Measurements from ENCODE around the gene PTPRN2.

PTPRN2 gene

DNA sequence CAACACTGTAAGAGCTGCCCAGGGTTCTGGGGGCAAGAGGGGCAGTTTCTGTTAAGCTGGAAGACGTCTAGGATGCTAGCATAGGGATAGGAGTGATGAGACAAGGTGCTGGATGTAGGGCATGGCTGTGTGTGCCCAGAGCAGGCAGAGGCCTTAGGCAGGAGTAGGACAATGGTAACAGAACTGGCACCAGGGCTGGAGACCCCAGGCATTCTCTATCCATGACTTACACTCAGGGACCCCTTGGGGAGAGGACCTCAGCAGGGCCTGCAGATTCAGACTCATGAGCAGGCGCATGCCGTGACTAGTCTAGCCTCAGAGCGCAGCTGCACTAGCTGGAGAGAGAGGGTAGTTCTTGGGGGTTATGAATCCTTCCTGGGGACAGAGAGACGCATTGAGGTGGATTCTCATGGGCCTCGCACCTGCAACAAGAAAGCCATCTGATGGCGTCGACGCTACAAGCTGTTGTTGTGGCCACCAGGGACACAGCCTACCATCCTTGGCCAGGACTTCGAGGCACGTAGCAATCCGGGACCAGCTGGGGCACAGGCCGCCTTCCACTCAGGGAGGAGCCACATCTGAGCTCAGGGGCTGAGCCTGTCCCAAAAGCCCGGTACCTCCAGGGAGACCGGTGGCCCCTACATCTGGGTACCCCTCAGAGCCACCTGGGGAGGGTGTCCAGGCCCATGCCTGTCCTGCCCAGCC, 474.1 kb downstream of the PTPRN2 start:
- no peak for DNase-seq (ENCODE audit: low spot score)

DNA sequence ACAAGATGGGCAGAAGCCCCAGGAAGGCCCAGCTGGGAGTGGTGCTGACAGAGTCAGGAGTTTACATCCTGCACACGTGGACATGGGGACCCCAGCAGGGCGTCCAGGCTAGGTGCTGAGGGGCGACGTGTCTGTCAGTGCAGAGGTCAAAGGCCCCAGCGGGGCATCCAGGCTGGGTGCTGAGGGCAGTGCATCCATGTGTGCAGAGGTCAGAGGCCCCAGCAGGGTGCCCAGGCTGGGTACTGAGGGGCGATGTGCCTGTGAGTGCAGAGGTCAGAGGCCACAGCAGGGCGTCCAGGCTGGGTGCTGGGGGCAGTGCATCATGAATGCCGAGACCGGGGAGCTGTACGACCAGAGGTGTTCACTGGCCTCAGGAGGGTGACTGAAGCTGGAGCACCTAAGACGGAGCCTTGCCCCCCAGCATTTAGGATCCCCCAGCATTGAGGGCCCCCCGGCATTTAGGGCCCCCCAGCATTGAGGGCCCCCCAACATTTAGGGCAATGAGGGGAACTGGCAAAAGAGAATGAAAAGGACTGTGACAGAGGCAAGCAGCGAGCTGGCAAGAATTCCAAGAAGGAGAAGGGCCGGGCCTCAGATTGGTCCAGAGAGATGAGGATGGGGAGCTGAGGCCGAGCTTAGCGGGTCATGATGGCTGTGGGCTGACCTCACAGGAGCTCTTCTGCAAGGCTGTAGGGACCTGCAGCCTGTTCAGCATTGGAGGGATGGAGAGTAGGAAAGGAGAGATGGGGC, 474.9 kb downstream of the PTPRN2 start:
- no peak for DNase-seq (ENCODE audit: low spot score)

DNA sequence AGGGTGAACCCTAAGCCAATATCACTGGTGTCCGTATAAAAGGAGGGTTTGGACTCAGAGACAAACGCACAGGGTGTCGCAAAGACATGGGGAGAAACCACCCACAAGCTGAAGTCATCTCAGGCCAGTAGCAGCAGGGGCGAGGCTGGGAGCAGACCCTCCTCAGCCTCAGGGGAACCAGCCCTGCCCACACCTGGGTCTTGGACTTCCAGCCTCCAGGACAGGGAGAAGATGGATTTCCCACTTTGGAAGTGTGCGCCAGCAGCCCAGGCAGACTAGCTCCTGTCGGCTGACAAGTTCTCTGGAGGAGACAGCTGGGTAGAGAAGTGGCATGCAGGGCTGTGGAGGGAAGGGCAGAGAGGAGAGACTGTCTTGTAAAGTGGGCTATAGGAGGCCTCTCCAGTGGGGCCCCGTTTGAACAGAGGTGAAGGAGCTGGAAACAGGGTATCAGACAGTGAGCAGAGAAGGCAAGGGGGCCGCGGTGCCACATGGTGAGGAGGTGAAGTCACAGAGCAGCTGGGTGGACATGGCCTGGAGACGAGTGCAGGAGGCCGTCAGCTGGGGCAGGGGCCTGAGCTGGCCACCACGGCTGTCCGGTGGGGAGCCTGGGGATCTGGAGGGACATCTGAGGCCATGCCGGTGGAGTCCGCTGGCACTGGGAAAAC, 475.6 kb downstream of the PTPRN2 start:
- DNase-seq (ENCODE audit: low spot score) = no peak

DNA sequence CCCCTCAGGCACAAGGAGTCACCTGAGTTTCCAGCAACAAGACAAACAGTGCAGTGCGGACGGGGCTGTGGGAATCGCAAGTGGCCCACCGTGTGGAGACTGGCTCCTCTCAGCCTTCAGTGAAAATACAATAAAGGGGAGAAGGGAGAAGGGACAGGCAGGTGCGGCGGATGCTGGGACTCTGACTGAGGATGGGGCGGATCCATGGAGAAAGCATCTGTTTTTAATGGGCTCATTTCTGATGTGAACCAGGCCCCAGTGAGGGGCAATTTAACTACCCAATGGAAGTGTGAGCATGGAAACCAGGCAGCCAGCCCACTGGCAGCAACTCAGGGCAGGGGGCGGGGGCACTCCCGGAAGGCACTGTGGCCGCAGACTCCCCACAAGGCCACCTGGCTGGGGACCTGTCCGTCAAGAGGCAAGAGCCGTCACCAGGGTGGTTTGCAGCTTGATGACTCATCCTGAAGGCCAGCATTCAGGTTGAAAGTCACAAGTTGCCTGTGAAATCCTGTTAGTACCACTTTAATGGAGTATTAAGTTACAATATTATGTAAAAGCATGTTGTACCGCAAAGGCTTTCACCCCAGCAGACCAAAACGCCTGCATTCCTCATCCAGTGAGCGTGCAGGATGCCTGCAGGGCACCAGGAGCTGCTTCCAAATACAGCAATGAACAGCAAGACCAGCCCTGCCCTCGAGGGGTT, 476.4 kb downstream of the PTPRN2 start:
- DNase-seq (ENCODE audit: low spot score) = no peak

DNA sequence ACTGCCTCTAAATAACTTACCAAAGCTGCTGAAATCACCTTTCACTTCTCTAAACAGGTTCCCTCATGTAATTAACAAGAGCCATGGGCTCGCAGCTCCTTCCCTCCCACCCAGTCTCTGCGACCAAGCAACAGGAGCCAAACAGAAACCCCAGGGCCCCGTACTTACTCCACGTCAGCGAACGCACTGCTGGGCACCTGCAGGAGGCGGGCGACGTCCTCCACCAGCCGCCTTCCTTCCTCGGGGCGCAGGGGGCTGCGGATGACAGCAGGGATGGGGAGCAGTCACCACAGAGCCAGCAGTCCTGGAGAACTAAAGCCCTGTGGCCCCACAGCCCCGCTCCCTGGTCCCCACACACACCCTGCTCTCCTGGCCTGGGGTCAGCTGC, 477.0 kb downstream of the PTPRN2 start:
- no peak for DNase-seq (ENCODE audit: low spot score)

DNA sequence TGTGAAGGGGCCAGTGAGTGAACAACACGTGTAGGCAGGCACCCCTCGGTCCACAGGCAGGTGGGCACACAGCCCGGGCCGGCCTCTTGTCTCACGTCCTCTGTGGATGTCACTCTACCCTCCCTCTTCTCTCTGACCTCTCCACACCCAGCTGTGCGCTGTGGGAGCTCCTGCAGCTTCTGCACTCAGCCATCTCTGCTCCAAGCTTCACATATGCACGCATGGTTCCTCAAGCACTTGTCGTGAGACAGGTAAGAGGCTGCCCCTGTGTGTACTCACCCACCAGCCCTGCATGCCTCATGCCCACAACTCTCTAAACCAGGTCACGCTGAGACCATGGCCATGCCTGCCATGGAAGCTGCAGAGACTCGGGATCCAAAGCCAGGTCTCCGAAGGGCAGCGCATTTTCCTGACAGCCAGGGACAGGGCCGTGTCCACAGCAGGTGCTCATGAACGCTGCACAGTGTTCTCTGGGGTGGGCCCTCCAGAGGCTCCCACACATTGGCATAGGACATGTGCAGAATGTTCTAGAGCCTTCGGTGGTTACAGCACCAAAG, 477.5 kb downstream of the PTPRN2 start:
- no peak for DNase-seq (ENCODE audit: low spot score)

DNA sequence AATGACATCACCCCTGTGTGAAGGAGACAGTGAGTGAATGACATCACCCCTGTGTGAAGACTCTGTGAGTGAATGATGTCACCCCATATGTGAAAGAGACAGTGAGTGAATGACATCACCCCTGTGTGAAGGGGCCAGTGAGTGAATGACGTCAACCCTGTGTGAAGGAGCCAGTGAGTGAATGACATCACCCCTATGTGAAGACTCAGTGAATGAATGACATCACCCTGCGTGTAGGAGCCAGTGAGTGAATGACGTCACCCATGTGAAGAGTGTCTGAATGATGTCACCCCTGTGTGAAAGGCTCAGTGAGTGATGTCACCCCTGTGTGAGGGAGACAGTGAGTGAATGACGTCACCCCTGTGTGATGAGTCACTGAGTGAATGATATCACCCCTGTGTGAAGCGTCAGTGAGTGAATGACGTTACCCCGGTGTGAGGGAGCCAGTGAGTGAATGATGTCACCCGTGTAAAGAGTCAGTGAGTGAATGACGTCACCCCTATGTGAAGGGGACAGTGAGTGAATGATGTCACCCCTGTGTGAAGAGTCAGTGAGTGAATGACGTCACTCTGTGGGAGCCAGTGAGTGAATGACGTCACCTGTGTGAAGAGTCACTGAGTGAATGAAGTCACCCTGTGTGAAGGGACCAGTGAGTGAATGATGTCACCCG, 478.1 kb downstream of the PTPRN2 start:
- no peak for DNase-seq (ENCODE audit: low spot score)

DNA sequence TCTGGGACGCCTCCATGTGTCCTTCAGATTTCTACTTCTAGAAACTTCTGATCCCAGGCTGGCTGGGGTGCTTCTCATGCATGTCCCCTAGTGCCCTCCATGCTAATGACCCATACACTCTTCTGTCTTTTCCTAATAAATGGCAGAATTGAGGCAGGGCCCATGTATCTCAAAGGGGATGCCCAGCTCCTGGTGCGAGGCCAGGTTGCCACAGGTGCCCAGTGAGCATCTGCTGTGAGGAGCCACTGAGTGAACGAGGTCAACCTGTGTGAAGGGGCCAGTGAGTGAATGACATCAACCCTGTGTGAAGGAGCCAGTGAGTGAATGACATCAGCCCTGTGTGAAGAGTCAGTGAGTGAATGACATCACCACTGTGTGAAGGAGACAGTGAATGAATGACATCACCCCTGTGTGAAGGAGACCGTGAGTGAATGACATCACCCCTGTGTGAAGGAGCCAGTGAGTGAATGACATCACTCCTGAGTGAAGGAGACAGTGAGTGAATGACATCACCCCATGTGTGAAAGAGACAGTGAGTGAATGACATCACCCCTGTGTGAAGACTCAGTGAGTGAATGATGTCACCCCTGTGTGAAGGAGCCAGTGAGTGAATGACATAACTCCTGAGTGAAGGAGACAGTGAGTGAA, 478.9 kb downstream of the PTPRN2 start:
- DNase-seq (ENCODE audit: low spot score) = no peak

DNA sequence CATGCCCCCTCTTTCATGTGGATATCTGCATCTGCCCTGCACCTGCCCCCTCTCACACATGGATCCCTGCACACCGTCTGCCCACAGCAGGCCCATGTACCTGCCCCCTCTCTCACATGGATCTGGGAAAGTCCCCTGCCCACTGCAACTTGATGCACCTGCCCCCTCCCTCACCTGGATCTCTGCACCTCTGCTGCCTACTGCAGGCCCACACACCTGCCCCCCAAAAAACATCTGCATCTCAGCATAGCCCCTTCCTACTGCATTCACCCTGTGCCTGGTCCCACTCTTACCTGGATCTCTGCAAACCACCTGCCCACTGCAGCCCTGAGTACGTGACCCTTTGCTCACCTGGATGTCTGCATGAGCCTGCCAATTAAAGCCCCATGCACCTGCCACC, 479.8 kb downstream of the PTPRN2 start:
- no peak for DNase-seq (ENCODE audit: low spot score)

DNA sequence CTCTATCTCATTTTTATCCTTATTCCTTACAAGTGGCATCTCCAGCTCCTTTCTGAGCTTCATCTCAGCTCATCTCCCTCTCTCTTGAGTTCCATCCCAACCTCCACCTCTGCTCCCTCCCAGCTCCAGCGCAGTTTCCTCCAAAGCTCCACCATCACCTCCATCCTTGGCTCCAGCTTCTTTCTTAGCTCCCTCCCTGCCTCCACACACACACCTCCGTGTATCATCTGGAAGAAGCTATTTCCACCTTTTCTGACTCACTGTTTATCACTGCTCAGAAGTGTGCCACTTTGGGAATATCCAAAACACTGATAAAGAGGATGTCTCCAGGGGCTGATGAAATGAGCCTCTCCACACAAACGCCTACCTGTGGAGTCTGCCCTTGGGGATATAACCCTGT, 481.4 kb downstream of the PTPRN2 start:
- no peak for DNase-seq (ENCODE audit: low spot score)

DNA sequence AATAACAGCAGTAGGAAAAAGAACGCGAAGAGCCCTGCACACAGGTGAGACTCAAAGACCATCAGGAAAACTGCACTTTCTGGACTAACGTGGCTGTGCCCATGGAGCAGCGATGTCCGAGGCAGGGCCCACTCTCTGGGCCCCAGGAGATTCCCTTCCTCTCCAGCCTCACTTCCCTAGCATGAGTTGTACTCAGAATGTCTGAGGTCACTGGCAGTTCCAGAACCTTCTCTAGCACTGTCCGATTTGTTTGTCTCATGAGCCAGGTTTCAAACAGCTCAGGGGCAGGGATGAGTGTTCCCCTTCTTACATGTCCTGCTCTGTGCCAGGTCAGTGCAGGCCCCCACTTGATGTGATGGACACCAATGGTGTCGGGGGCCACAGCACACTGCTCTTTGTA, 484.2 kb downstream of the PTPRN2 start:
- no peak for DNase-seq (ENCODE audit: low spot score)

DNA sequence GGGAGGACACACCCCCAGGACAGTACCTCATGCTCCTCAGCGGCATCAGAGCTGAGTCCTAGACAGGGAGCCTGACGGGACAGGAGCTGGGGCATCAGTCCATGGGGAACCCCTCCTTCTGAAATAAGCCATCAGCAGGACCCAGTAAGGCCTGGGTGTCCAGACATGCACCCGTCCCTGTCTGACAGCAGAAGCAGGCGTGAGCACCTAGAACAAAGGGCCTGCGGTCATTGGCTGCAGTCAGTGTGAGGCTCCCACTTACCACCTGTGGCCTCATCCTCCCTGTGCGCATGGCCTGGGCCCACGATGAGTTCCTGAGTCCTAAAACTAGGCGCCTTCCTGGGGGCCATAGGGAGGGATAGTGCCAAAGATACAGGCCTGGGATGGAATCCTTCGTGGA, 484.7 kb downstream of the PTPRN2 start:
- no peak for DNase-seq (ENCODE audit: low spot score)

DNA sequence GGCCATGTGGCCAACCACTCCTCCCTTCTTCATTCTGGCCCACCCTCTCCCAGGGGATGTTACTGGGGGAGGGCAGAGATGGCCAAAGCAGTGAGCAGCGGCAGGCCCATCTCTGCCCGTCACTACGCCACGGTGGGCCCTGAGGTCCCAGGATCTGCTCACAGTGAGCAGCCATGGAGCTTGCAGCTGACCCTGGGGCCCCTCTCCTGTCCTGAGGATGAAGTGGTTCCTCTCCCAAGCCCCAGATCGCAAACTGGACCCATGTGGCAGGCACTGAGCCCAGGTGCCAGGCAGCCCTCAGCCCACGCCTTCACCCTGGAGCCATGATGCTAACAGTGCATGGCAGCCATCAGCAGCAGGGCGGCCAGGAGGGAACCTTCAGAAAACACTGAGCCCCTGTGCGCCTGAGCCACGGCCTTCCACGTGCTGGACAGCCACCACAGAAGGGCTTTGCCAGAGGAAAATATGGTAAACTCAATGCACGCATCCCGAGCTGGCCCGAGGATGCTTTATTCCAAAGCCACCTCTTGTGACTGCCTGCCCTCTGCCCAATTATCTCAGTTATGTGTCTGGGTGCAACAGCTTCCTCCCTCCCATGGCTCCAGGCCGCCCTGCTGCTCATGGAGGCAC, 485.7 kb downstream of the PTPRN2 start:
- DNase-seq (ENCODE audit: low spot score) = no peak

DNA sequence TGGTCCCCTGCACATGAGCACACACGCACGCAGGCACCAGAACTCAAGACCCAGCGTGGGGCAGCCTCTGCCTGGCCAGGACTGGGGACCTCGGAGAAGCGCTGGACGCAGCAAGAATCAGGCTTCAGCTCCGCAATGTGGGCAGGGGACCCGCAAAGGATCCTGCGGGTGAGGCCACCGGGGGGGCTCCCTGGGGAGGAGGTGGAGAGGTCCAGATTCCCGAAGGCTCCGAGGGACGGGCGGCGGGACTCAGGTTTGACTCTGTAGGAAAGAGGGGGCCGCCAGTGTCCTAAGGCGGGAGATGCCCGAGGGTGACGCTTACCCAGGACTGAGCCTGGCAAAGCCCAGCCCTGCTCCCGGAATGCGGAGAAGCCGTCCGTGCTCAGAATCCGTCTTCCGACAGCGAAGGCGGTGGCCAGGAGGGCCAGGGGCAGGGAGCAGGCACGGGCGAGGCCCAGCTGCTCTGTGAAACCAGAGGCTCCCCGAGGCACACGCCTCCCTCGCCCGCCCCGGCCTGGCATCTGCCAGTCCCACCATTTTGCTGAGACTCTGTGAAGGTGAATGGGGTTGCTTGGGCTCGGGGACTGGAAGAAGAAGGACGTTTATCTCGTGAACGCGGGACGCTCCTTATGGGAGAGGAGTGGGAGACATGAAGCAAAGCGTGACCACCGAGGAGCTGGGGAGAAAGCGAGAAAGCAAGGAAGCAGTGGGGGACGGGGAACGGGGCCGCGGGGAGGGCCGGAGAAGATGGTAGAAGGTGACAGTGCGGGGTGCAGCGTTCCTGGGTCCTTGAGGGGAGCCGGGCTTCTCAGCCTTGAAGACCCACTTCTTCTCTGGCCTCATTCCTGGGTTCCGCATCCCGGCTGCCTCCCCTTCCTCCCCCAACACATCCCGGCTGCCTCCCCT, 489.2 kb downstream of the PTPRN2 start:
- no peak for DNase-seq (ENCODE audit: low spot score)

DNA sequence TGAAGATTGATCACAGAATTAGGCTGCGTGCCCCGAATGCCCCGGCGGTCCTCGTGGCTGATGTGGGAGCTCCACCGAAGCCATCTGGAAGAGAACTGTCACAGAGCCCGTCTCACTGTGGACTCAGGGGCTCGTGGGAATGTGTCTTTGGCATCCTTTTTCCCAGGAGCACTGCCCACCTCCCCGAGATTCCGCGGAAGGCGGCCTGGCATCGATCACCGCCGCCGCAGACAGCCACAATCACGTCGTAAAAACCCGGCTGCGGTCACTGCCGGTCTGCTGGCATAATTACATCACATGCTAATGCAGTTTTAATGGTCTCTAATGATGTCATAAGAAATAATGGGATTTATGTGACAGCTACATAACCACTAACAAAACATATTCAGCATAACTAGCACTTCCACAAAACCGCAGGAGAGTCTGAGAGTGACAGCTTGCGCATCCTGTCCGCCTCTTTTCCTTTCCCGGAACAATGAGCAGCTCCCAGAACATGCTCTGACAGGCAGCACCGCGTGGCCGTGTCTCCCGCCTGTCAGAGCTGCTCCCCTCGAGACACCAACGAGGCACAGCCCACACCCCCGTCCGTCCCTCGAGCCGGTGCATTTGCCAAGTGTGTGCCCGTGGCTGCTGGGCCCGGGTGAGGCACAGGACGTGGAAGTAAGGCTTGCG, 490.0 kb downstream of the PTPRN2 start:
- DNase-seq (ENCODE audit: low spot score) = no peak

DNA sequence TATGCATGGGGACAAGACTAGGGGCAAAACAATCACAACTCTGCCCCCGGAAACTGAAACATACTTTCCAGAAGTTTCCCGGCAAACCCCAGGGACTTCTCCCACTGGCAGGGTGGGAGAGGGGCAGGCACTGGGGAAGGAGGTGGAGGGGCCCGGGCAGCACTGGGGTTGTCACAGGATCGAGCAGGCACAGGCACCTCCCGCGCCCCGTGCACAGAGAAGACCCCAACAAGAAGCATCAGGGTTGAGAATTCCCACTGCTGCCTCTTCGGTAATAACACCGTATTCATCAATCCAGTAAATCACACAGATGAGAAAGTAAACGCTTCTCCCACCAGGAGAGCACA, 490.5 kb downstream of the PTPRN2 start:
- no peak for DNase-seq (ENCODE audit: low spot score)

DNA sequence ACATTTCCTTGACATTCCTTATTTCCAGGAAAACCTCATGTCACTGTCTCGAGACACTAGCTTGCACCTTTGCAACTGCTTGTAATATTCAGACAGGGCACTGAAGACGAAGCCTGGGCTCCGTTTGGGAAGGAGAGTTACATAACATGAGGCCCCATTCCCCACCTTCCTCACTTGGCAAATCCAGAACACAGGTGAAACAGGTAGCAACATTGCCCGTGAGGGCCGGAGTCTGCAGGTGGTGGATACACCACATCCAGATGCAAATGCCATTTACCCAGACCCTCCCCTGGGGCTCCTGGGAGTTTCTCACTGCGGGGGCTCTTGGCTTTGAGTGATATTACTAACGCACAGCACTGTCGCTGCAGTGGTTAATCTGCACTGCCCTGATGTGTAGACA, 491.0 kb downstream of the PTPRN2 start:
- no peak for DNase-seq (ENCODE audit: low spot score)

DNA sequence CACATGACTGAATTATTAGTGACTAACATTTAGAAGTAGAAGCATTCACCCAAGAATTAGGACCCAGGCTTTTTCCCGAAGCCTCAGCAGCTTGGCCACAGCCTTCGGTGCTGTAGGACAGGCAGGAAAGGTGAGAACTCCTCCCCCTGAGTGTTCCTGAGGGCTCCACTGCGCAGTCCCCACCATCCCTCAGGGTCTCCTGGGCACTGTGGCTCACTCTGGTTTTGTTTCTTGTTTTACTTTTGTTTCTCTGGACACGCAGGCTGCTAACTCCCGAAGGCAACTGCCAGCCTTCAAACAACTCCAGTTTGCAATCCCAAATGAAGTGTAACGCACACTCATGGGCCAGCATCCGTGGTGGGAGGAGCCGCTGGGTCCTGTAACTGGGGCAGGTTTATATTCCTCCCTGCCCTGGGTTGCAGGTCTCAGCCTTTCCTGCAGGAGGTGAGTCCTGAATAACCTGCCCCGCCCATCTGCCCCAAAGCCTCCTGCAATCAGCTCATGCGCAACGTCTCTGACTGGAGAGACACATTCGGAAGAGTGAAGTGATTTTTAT, 492.9 kb downstream of the PTPRN2 start:
- DNase-seq (ENCODE audit: low spot score) = no peak

DNA sequence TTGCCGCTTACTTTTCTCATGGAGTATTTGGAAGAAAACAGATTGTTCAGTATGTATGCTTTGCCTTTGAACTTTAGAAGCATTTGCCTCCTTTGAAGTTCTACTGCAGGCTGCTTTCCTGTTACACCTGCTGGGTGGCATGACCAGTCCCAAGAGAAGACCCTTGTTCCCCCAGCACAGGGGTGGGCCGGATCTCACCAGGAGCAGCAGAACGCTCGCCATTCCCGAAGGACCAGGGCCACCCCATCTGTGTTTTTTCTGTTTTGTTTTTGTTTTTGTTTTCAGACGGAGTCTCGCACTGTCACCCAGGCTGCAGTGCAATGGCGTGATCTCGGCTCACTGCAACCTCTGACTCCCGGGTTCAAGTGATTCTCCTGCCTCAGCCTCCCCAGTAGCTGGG, 493.6 kb downstream of the PTPRN2 start:
- DNase-seq (ENCODE audit: low spot score) = no peak
